LNCAP (cell line): ENCODE measurements around the gene SPACA9.

Experiments
- TF ChIP-seq, protein P1 (sequence below): fragments of 450-650 bp; IDR thresholded peaks from 2 replicates; pipeline ENCODE4 v1.5.1; 2017; ENCODE audit warnings: mild to moderate bottlenecking

SPACA9 gene

DNA sequence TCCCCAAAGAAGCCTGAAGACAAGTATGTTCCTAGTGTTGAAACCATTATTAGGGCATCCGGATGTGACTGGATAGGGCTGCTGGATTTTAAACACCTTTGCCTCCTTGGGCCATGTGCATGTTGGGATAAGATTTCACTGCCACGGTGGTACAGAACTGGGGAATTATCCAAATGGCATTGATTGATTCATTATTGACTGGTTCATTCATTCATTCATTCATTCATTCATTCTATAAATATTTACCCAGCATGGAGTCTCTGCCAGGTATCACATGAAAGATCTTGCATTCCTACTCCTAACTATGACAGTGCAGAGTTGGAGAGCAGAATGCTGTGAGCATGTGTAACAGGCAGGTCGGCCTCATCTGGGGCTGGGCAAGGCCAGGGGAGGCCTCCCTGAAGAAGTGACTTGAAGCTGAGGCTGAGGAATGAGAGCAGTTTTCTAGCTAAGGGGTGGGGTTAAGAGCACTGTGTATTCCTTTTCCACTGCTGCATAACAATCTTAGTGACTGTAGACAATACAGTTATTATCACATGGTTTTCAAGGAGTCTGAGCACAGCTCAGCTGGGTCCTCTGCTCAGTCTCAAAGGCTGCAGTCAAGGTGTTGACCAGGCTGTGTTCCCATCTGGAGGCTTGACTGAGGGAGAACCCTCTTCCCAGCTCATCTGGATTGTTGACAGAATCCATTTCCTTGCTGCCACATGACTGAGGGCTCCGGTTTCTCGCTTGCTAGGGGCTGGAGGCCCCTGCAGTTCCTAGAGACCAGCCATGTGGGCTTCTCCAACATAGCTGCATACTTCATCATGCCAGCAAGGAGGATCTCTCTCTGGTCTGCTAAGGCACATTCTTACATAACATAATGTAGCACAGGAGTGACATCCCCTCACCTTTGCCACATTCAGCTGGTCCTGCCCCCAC lies 36.3 kb upstream of the SPACA9 start:
- TF ChIP-seq, protein P1, sequence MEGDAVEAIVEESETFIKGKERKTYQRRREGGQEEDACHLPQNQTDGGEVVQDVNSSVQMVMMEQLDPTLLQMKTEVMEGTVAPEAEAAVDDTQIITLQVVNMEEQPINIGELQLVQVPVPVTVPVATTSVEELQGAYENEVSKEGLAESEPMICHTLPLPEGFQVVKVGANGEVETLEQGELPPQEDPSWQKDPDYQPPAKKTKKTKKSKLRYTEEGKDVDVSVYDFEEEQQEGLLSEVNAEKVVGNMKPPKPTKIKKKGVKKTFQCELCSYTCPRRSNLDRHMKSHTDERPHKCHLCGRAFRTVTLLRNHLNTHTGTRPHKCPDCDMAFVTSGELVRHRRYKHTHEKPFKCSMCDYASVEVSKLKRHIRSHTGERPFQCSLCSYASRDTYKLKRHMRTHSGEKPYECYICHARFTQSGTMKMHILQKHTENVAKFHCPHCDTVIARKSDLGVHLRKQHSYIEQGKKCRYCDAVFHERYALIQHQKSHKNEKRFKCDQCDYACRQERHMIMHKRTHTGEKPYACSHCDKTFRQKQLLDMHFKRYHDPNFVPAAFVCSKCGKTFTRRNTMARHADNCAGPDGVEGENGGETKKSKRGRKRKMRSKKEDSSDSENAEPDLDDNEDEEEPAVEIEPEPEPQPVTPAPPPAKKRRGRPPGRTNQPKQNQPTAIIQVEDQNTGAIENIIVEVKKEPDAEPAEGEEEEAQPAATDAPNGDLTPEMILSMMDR: no peak

DNA sequence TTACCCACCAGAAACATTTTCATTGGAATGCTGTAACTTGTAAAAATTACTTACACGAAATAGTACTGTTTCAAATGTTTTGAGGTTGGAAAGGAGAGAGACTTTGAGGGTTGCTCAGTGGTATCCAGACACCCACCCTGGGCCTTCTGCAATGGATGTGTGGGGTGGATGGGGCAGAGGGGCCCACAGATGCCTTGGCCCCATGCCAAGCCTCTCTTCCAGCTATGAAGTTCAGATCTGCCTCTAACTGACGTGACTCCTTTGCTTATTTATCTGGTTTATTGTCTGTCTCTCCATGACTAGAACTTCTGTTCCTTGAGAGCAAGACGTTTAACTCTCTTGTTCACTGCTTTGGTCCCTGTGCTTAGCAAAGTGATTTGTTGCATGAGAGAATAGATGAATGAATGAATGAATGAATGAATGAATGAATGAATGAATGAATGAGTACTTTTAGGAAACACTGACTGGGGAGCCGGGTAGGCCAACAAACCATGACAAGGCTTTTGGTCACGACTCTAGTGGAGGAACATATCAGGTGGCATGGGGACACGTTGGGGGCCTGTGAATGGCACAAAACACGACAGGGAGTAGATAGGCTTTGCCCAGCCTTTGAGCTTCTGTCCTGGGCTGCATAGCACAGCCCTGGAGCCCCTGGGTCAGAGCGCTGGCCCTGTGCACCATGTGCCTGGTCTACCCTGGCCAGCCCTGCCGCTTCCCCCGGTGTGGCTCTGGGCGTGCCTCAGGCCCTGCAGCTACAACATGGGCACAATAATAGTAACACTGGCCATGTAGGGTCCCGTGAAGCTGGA lies 32.4 kb upstream of the SPACA9 start:
- TF ChIP-seq, protein P1: no peak

DNA sequence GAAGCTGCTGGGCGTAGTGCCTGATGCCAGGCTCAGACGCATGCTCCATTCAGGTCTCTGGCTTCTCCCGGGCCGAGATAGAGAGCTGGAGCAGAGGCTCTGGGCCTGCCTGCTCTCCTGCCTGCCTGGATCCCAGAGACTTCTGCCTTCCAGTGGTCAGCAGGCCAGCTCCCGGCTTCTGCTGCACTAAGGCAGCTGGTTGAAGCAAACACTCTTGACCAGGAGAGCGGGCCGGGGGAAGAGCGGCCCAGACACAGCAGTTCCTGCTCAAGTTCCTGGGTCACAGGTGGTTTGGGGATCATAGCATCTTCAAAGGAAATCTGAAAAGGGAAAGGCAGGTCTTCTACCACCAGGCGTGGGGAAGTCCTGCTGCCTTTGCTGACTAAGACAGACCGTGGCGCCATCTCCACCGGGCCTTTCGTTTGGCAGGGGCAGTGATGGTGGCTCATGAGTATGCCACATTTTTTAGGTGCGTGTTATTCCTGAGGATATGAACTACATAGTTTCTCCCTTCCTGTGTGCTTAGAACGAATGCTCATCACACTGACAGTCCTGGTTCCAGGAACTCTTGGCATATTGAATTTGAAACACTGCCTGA lies 31.7 kb upstream of the SPACA9 start:
- TF ChIP-seq, protein P1: no peak

DNA sequence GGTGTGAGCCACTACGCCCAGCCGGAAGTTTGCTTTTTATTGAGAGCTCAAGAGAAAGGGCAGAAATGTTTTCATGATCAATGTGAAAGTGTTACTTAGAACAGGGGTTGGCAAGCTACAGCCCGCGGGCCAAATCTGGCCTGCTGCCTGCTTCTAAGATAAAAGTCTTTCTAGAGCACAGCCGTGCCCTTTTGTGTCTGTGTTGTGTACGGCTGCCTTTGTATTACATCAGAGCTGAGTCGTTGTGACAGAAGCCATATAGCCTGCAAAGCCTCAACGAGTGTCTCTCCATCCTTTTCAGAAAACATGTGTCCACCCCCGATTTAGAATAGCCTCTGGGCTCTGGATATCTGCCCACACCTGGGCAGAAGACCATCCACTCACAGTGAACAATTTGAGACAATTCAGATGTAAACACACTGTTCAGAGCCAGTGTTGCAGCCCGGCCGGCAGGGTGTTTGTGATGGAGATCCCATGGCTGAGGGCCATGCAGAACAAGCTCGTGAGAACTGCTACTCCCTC lies 29.5 kb upstream of the SPACA9 start:
- TF ChIP-seq, protein P1: no peak

DNA sequence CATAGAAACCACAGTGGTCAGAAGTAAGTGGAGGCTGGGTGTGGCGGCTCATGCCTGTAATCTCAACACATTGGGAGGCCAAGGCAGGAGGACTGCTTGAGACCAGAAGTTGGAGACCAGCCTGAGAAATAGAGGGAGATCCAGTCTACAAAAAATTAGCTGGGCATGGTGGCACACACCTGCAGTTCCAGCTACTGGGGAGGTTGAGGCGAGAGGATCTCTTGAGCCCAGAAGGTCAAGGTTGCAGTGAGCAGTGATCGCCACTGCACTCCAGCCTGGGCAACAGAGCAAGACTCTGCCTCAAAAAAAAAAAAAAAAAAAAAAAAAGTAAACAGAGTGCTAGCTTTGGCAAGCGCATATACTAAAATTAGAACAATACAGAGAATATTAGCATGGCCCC lies 25.2 kb upstream of the SPACA9 start:
- TF ChIP-seq, protein P1: no peak

DNA sequence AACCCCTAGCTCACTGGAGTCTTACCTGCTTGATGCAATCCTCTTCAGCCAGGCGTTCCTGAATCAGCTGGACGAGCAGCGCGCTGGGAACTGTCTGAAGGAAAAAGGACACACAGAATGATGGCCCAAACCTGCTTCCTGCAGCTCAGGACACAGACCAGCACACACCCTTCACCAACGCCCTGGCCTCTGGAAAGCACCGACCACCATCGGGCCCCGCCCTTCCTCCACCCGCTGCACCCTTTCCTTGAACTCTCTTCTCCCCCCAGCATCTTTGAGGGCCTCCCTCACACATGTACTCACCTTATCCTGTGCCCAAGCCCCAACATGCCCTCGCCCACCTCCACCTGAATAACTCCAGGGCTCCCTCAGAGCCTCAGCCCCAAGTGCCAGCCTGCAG lies 23.9 kb upstream of the SPACA9 start:
- TF ChIP-seq, protein P1: no peak

DNA sequence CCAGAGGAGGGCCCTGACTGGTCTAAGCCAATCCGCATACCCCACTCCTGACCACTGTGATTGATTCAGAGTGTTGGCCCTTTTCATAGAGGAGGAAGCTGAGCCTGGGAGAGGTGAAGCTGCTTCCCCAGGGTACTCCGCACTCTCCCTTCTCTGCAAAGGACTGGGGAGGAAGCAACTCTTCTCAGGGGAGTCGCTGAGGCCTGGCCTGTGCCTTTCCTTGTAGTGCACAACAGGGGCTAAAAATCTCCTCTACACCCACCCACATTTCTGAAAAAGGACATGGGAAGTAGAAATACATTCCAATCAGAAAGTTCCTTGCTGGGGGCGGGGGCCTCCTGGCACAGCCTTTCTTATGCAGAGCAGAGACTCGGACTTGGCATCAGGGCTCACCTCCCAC lies 22.8 kb upstream of the SPACA9 start:
- TF ChIP-seq, protein P1: no peak
